MCF 10A (cell line): Measurements from ENCODE around the gene POU6F1. TPM values are rescaled to one million over a fixed set of nuclear protein-coding genes. Genes with fewer than 3 reads are reported as not detected.

Experiments used
- BruUV-seq: library from RNA; stranded (reverse); fragments of 400-500 nt; replicated peaks from 2 replicates; lab custom pipeline; 2021; lab: Mats Ljungman, UMichigan
- CTCF ChIA-PET: fragments of 300-600 bp; sonication (Branson Sonifier 250); formaldehyde crosslinking; extraction: SDS; loops from one replicate; lab custom pipeline; 2021; ENCODE audit warnings: antibody characterized with exemption, inconsistent platforms; lab: Yijun Ruan, JAX
- POLR2A ChIA-PET: fragments of 300-600, 350-650 bp; sonication (Branson Sonifier 250); formaldehyde crosslinking; extraction: SDS; loops from one replicate; lab custom pipeline; 2020; ENCODE audit warnings: antibody characterized with exemption, inconsistent platforms; lab: Yijun Ruan, JAX
- DNase-seq: peaks from one replicate; pipeline ENCODE4 v3.0.0-alpha.2; 2018; ENCODE audit not compliant: unreplicated experiment
- H3K27ac Mint-ChIP-seq: one replicate; pipeline ENCODE4 v1.8.0; 2022; ENCODE audit warnings: mild to moderate bottlenecking, low read depth, mixed read lengths; ENCODE audit not compliant: unreplicated experiment
- H3K27me3 Mint-ChIP-seq: one replicate; pipeline ENCODE4 v1.8.0; 2022; ENCODE audit warnings: mixed read lengths; ENCODE audit not compliant: insufficient read depth, unreplicated experiment
- H3K36me3 Mint-ChIP-seq: one replicate; pipeline ENCODE4 v1.8.0; 2022; ENCODE audit warnings: mild to moderate bottlenecking, moderate library complexity, mixed read lengths; ENCODE audit not compliant: insufficient read depth, unreplicated experiment
- H3K4me1 Mint-ChIP-seq: one replicate; pipeline ENCODE4 v1.8.0; 2022; ENCODE audit warnings: mixed read lengths; ENCODE audit not compliant: insufficient read depth, unreplicated experiment
- H3K4me3 Mint-ChIP-seq: one replicate; pipeline ENCODE4 v1.8.0; 2022; ENCODE audit warnings: mild to moderate bottlenecking, moderate library complexity, mixed read lengths; ENCODE audit not compliant: unreplicated experiment
- H3K9me3 Mint-ChIP-seq: one replicate; pipeline ENCODE4 v1.8.0; 2022; ENCODE audit warnings: mixed read lengths; ENCODE audit not compliant: unreplicated experiment
- intact Hi-C: fragments of 100-400 bp; cut with micrococcal nuclease; formaldehyde crosslinking; loops from 2 replicates; pipeline ENCODE4 v1.14.1; 2022
- total RNA-seq: library from RNA; stranded (reverse); gene quantifications from 2 replicates; pipeline ENCODE4 v1.2.3, GENCODE V29; 2022
- TF ChIP-seq, protein P1 (sequence below): fragments of 200-600 bp; IDR thresholded peaks from one replicate; pipeline ENCODE4 v1.8.0; 2022; ENCODE audit warnings: antibody characterized with exemption, mild to moderate bottlenecking; ENCODE audit not compliant: unreplicated experiment

Gene POU6F1
- total RNA-seq, 1 experiment from 2014 or later = 3.0 TPM

- H3K9me3 Mint-ChIP-seq = no peaks in the 10 kb centered on the region
- TF ChIP-seq, protein P1, sequence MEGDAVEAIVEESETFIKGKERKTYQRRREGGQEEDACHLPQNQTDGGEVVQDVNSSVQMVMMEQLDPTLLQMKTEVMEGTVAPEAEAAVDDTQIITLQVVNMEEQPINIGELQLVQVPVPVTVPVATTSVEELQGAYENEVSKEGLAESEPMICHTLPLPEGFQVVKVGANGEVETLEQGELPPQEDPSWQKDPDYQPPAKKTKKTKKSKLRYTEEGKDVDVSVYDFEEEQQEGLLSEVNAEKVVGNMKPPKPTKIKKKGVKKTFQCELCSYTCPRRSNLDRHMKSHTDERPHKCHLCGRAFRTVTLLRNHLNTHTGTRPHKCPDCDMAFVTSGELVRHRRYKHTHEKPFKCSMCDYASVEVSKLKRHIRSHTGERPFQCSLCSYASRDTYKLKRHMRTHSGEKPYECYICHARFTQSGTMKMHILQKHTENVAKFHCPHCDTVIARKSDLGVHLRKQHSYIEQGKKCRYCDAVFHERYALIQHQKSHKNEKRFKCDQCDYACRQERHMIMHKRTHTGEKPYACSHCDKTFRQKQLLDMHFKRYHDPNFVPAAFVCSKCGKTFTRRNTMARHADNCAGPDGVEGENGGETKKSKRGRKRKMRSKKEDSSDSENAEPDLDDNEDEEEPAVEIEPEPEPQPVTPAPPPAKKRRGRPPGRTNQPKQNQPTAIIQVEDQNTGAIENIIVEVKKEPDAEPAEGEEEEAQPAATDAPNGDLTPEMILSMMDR = no peak
- ChIA-PET POLR2A (no interaction called here), CTCF (no interaction called here)
- H3K4me1 Mint-ChIP-seq = peaks cover 2% of the 10 kb centered on the region
- H3K27me3 Mint-ChIP-seq = no peaks in the 10 kb centered on the region
- H3K36me3 Mint-ChIP-seq = no peaks in the 10 kb centered on the region
- H3K4me3 Mint-ChIP-seq = no peak overlapping the region
- BruUV-seq = no TSS peak
- H3K27ac Mint-ChIP-seq = no peak overlapping the region
- DNase-seq = no peak
- intact Hi-C loops = no loop called here
Measured at GRCh38 chr12:51199366-51199945, 18.4 kb downstream of the POU6F1 start.

- BruUV-seq = no TSS peak
- ChIA-PET CTCF (no interaction called here), POLR2A (interaction anchor here (0.7 kb wide), 1 partner anchor 689 kb away, joined by 3 read pairs; no protein-coding TSS in a partner anchor)
- no peak for DNase-seq
- no peaks in the 10 kb centered on the region for H3K27me3 Mint-ChIP-seq
- H3K27ac Mint-ChIP-seq = no peak overlapping the region
- H3K4me3 Mint-ChIP-seq = no peak overlapping the region
- intact Hi-C loops = no loop called here
- no peaks in the 10 kb centered on the region for H3K36me3 Mint-ChIP-seq
- H3K9me3 Mint-ChIP-seq = no peaks in the 10 kb centered on the region
- TF ChIP-seq, protein P1 = no peak
- no peaks in the 10 kb centered on the region for H3K4me1 Mint-ChIP-seq
Measured at GRCh38 chr12:51198568-51199365, 19.1 kb downstream of the POU6F1 start.

DNA sequence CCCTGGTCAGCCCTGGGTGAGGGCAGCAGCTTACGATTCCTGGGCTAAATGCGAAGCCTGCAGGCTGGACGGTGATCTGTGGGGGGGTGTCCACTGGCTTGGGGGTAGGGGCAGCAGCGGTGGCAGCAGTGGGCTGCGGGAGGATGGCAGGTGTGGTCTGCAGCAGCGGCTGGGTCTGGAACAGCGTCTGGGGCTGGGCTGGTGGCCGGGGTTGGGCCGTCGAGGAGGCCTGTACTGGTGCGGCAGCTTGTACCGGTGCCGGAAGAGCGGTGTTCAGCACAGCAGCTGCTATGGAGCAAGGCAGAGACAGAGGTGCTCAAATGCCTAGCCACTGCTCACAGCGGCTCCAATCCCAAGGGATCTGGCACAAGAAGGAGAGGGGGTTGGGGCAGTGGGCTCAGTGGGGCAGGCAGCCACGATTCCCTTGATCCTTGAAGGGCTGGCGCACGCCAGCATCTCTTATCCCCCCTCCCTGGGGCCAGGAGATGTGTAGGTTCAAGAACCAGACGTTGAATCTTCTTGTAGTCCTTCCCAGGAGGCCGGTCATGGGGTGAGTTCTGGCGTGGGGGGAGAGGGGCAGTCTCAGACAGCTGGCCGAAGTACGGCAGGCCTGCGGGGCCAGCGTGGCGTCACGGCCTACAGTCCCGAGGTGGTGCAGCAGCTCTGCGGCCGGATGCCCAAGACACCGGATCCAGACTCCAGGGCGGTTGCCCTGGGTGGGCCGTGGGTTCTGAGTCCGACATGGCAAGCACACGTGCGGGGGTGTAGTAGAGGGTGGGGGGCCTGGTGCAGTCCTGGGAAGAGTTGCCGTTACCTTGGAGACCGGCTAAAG, 19.9 kb downstream of the POU6F1 start:
- Mint-ChIP-seq H3K4me1 (no peaks in the 10 kb centered on the region), H3K9me3 (no peaks in the 10 kb centered on the region), H3K27ac (no peak overlapping the region), H3K27me3 (no peaks in the 10 kb centered on the region), H3K4me3 (no peak overlapping the region), H3K36me3 (no peaks in the 10 kb centered on the region)
- intact Hi-C loops = no loop called here
- ChIA-PET POLR2A (interaction anchor here (0.6 to 1.6 kb wide), 3 partner anchors 26 to 688 kb away, joined by 3 to 4 read pairs (median 4); no protein-coding TSS in a partner anchor), CTCF (interaction anchor here (0.6 kb wide), 1 partner anchor 25 kb away, joined by 3 read pairs; no protein-coding TSS in a partner anchor)
- TF ChIP-seq, protein P1 = no peak
- no peak for DNase-seq
- no TSS peak for BruUV-seq
